A549 (cell line): ENCODE measurements around the gene LPIN3. TPM values are rescaled to one million over a fixed set of nuclear protein-coding genes. Genes with fewer than 3 reads are reported as not detected.

Experiments
- ATAC-seq, 2 experiments: fragments of 200-7000 bp in 1 of 2; fragments of >200 bp in 1 of 2; cut with Nextera tagmentation in 1 of 2; cut with Tn5 transposase in 1 of 2; 3 replicates each; pipeline versions ENCODE4 v1.8.0 to v1.9.1; 2018 to 2020; ENCODE audit warnings: mild to moderate bottlenecking in 1 of 2, moderate library complexity in 1 of 2
- CTCF ChIA-PET: fragments of 300-600 bp; sonication (Branson Sonifier 250); formaldehyde crosslinking; extraction: SDS; loops from one replicate; lab custom pipeline; 2021; ENCODE audit warnings: antibody characterized with exemption, inconsistent platforms; lab: Yijun Ruan, JAX
- POLR2A ChIA-PET: fragments of 350-600 bp; formaldehyde crosslinking; extraction: SDS; loops from one replicate; lab custom pipeline; 2021; ENCODE audit warnings: antibody characterized with exemption, inconsistent platforms; lab: Yijun Ruan, JAX
- DNase-seq, 2 experiments: peaks; one replicate each; pipeline versions ENCODE4 v3.0.0 to v3.0.0-alpha.2; 2011 to 2016; ENCODE audit warnings: low read depth in 1 of 2, low spot score in 1 of 2
- FAIRE-seq: peaks from 2 replicates; lab custom pipeline; 2011; peaks lifted over from hg19 to GRCh38; lab: Jason Lieb, UNC
- H3K27ac ChIP-seq, 2 experiments: fragments of >200 bp; sonication (Bioruptor Twin); formaldehyde crosslinking; 3 replicates each; pipeline ENCODE4 v1.5.1; 2016 to 2017
- H3K4me1 ChIP-seq: fragments of >200 bp; sonication (Bioruptor Twin); formaldehyde crosslinking; 3 replicates; pipeline ENCODE4 v1.6.1; 2016
- H3K4me2 ChIP-seq: fragments of >200 bp; sonication (Bioruptor Twin); formaldehyde crosslinking; 3 replicates; pipeline ENCODE4 v1.6.1; 2016
- H3K4me3 ChIP-seq: fragments of >200 bp; sonication (Bioruptor Twin); formaldehyde crosslinking; 3 replicates; pipeline ENCODE4 v1.5.1; 2016
- H3K9me3 ChIP-seq: fragments of >200 bp; sonication (Bioruptor Twin); formaldehyde crosslinking; 3 replicates; pipeline ENCODE4 v1.6.1; 2016
- ATOH8 ChIP-seq: fragments of 250-450 bp; sonication (Bioruptor Pico); IDR thresholded peaks from 2 replicates; pipeline ENCODE4 v1.5.0; 2020; ENCODE audit warnings: low read depth, mild to moderate bottlenecking, moderate library complexity
- BCL3 ChIP-seq: fragments of >200 bp; sonication (Bioruptor Twin); formaldehyde crosslinking; IDR thresholded peaks from 3 replicates; pipeline ENCODE4 v1.6.1; 2016
- CBX2 ChIP-seq: fragments of 200-600 bp; sonication (generic); IDR thresholded peaks from 2 replicates; pipeline ENCODE4 v1.6.1; 2016; ENCODE audit warnings: low read depth, mild to moderate bottlenecking, borderline replicate concordance
- CEBPB ChIP-seq, 2 experiments: fragments of >200 bp in 1 of 2; sonication (Bioruptor Twin) in 1 of 2; formaldehyde crosslinking in 1 of 2; IDR thresholded peaks; 2 replicates each; pipeline ENCODE4 v1.6.1; 2012 to 2016
- E2F6 ChIP-seq: IDR thresholded peaks from 2 replicates; pipeline ENCODE4 v1.6.1; 2012; ENCODE audit warnings: low read depth, borderline replicate concordance
- ELK1 ChIP-seq: fragments of 150-350 bp; IDR thresholded peaks from 2 replicates; pipeline ENCODE4 v1.6.1; 2014; ENCODE audit warnings: low read depth, mild to moderate bottlenecking, low read length
- ESRRA ChIP-seq: fragments of 150-350 bp; IDR thresholded peaks from 2 replicates; pipeline ENCODE4 v1.6.1; 2014; ENCODE audit warnings: mild to moderate bottlenecking, low read length, borderline replicate concordance
- FOXS1 ChIP-seq: fragments of 250-450 bp; sonication (Bioruptor Pico); IDR thresholded peaks from 2 replicates; pipeline ENCODE4 v1.5.0; 2020; ENCODE audit warnings: mild to moderate bottlenecking, moderate library complexity
- HOXB5 ChIP-seq: fragments of 250-450 bp; sonication (Bioruptor Pico); IDR thresholded peaks from 2 replicates; pipeline ENCODE4 v1.5.0; 2020; ENCODE audit warnings: mild to moderate bottlenecking, moderate library complexity
- JUN ChIP-seq, 2 experiments: fragments of >200 bp; sonication (Bioruptor Twin); formaldehyde crosslinking; IDR thresholded peaks; 2 replicates in 1 of 2; 3 replicates in 1 of 2; pipeline ENCODE4 v1.6.1; 2016 to 2017
- JUNB ChIP-seq: fragments of >200 bp; sonication (Bioruptor Twin); formaldehyde crosslinking; IDR thresholded peaks from 2 replicates; pipeline ENCODE4 v1.6.1; 2016
- KDM5A ChIP-seq: fragments of 200-600 bp; sonication (generic); IDR thresholded peaks from 2 replicates; pipeline ENCODE4 v1.6.1; 2016; ENCODE audit warnings: antibody characterized with exemption, mild to moderate bottlenecking
- MAFK ChIP-seq: fragments of 450-650 bp; IDR thresholded peaks from 2 replicates; pipeline ENCODE4 v1.6.1; 2014; ENCODE audit not compliant: partially characterized antibody
- PBX3 ChIP-seq: IDR thresholded peaks from 2 replicates; pipeline ENCODE4 v1.6.1; 2012
- POLR2A ChIP-seq: IDR thresholded peaks from 2 replicates; pipeline ENCODE4 v1.6.1; 2012; ENCODE audit warnings: mild to moderate bottlenecking, low read length
- RAD21 ChIP-seq, 2 experiments: fragments of >200 bp in 1 of 2; sonication (Bioruptor Twin) in 1 of 2; formaldehyde crosslinking in 1 of 2; IDR thresholded peaks in 1 of 2; conservative IDR thresholded peaks in 1 of 2; 2 replicates in 1 of 2; 3 replicates in 1 of 2; pipeline ENCODE4 v1.6.1; 2012 to 2018; ENCODE audit warnings: inconsistent platforms in 1 of 2
- RCOR1 ChIP-seq: fragments of 150-350 bp; IDR thresholded peaks from 2 replicates; pipeline ENCODE4 v1.6.1; 2014; ENCODE audit warnings: antibody characterized with exemption, low read length, low read depth
- RFX5 ChIP-seq: fragments of 450-650 bp; IDR thresholded peaks from 2 replicates; pipeline ENCODE4 v1.7.1; 2014; ENCODE audit warnings: antibody characterized with exemption, mild to moderate bottlenecking, moderate library complexity
- RNF2 ChIP-seq: fragments of 200-600 bp; sonication (generic); IDR thresholded peaks from 2 replicates; pipeline ENCODE4 v1.6.1; 2016; ENCODE audit warnings: low read depth, mild to moderate bottlenecking, antibody characterized with exemption, moderate library complexity, borderline replicate concordance
- SMC3 ChIP-seq: fragments of >200 bp; sonication (Bioruptor Twin); formaldehyde crosslinking; IDR thresholded peaks from 3 replicates; pipeline ENCODE4 v1.6.1; 2018; ENCODE audit warnings: inconsistent platforms
- SREBF2 ChIP-seq: fragments of 450-650 bp; IDR thresholded peaks from 2 replicates; pipeline ENCODE4 v1.6.1; 2014; ENCODE audit warnings: mild to moderate bottlenecking, moderate library complexity
- TP53 ChIP-seq: fragments of 250-450 bp; sonication (Bioruptor Pico); IDR thresholded peaks from 2 replicates; pipeline ENCODE4 v1.5.0; 2021; ENCODE audit warnings: mild to moderate bottlenecking, moderate library complexity
- ZFP36 ChIP-seq: fragments of 450-650 bp; IDR thresholded peaks from 2 replicates; pipeline ENCODE4 v1.6.1; 2014; ENCODE audit warnings: borderline replicate concordance; ENCODE audit not compliant: partially characterized antibody
- ZNF302 ChIP-seq: fragments of 250-450 bp; sonication (Bioruptor Pico); IDR thresholded peaks from 2 replicates; pipeline ENCODE4 v1.9.0; 2021; ENCODE audit warnings: inconsistent platforms, mild to moderate bottlenecking, moderate library complexity
- WGBS: methylation state at CpG from one replicate; pipeline ENCODE4 v1.1.6; 2017; ENCODE audit errors: missing lambda C conversion rate; 5-methylcytosine and 5-hydroxymethylcytosine counted together
- polyA plus RNA-seq, 4 experiments: library from polyadenylated mRNA; depleted of rRNA in 3 of 4; stranded (reverse); fragments of >200 nt; fragmentation: RNase III in 1 of 4; extraction: RNeasy Plus Mini Kit Qiagen cat#74134 plus additional on column Dnase treatment in 1 of 4; gene quantifications; 2 replicates in 3 of 4; 3 replicates in 1 of 4; pipeline ENCODE4 v1.2.3, GENCODE V29; 2011 to 2017

Gene LPIN3
- polyA plus RNA-seq, 2 of the 4 experiments (the other 2 are of a cell fraction), result 6.3 to 14.4 TPM

GRCh38 chr20:41367956-41368355 lies 27.3 kb downstream of the LPIN3 start:
- ATAC-seq, result no peak
- ChIA-PET CTCF (interaction anchor here (1.0 to 1.2 kb wide), 2 partner anchors 9 to 26 kb away, joined by 3 read pairs; no protein-coding TSS in a partner anchor), POLR2A (no interaction called here)

GRCh38 chr20:41369673-41370072 lies 29.1 kb downstream of the LPIN3 start:
- TF ChIP-seq JUN (IDR thresholded peaks at IDR 0.05) (no peak), ELK1 (no peak), POLR2A (no peak), RCOR1 (no peak), RAD21 (conservative IDR thresholded peaks at IDR 0.05 in 1 of 2, IDR thresholded peaks at IDR 0.05 in 1 of 2) (no peak), ATOH8 (CRISPR knock-in tag) (no peak), ESRRA (no peak), MAFK (no peak), KDM5A (no peak), CBX2 (no peak), JUNB (no peak)
- Histone ChIP-seq H3K27ac (no peak overlapping the region), H3K4me1 (peaks cover 4% of the 10 kb centered on the region; the same call in 1 of the 3 replicates), H3K4me3 (no peak overlapping the region), H3K9me3 (no peaks in the 10 kb centered on the region), H3K4me2 (no peak overlapping the region)
- ATAC-seq, result no peak
- FAIRE-seq, result no peak
- CTCF ChIA-PET, result interaction anchor here (0.6 to 1.6 kb wide), 5 partner anchors 11 to 197 kb away, joined by 3 to 5 read pairs (median 3); no protein-coding TSS in a partner anchor
- 66% methylated on average over 2 of the region's 2 CpGs for WGBS
- no peak for DNase-seq
- POLR2A ChIA-PET, result no interaction called here

More at GRCh38 chr20:41367956-41368355, 27.3 kb downstream of the LPIN3 start:
- TF ChIP-seq FOXS1 (CRISPR knock-in tag) (no peak), RAD21 (conservative IDR thresholded peaks at IDR 0.05 in 1 of 2, IDR thresholded peaks at IDR 0.05 in 1 of 2) (no peak), RFX5 (no peak), JUN (IDR thresholded peaks at IDR 0.05) (no peak), HOXB5 (CRISPR knock-in tag) (no peak), ZFP36 (no peak), ELK1 (no peak), CEBPB (IDR thresholded peaks at IDR 0.05) (no peak), ATOH8 (CRISPR knock-in tag) (no peak)
- Histone ChIP-seq H3K9me3 (no peaks in the 10 kb centered on the region), H3K27ac (no peak overlapping the region), H3K4me3 (no peak overlapping the region), H3K4me2 (no peak overlapping the region), H3K4me1 (peaks cover 4% of the 10 kb centered on the region; the same call in 1 of the 3 replicates)
- no peak for DNase-seq
- 76% methylated on average over 3 of the region's 3 CpGs for WGBS
- FAIRE-seq, result no peak

- Histone ChIP-seq H3K27ac (no peak overlapping the region), H3K4me1 (peaks cover 4% of the 10 kb centered on the region; the same call in 1 of the 3 replicates), H3K4me3 (no peak overlapping the region), H3K4me2 (no peak overlapping the region), H3K9me3 (no peaks in the 10 kb centered on the region)
- WGBS, result 67% methylated on average over 5 of the region's 5 CpGs
- DNase-seq, result no peak
- ATAC-seq, result no peak
- ChIA-PET CTCF (interaction anchor here (1.4 to 1.6 kb wide), 2 partner anchors 18 to 197 kb away, joined by 3 to 5 read pairs; no protein-coding TSS in a partner anchor), POLR2A (no interaction called here)
- FAIRE-seq, result no peak
- TF ChIP-seq BCL3 (no peak), E2F6 (no peak), SREBF2 (no peak), SMC3 (no peak), TP53 (CRISPR knock-in tag) (no peak), JUNB (no peak), RNF2 (no peak), ZNF302 (CRISPR knock-in tag) (no peak), KDM5A (no peak), PBX3 (no peak)
Observed at GRCh38 chr20:41370176-41370575, 29.6 kb downstream of the LPIN3 start.
